ENCODE results near the gene RBPMS2.

Gene RBPMS2

GRCh38 chr15:64746356-64746755 lies 29.0 kb downstream of the RBPMS2 start:
- ChIA-PET CTCF (interaction anchor here (0.6 to 1.1 kb wide), 2 partner anchors 14 to 63 kb away, joined by 3 read pairs; no protein-coding TSS in a partner anchor), POLR2A (no interaction called here)
- no peaks in the 10 kb centered on the region for H3K4me1 ChIP-seq (ENCODE audit: control insufficient read depth, insufficient read depth, low read length)
- H3K27ac ChIP-seq (ENCODE audit: extremely low read depth, low read depth, low read length) = no peak overlapping the region
- peaks cover 0 to 7% of the 10 kb centered on the region in 2 experiments; a peak in 1 of 3 replicates for H3K36me3 ChIP-seq (ENCODE audit: control insufficient read depth in 2 of 2, insufficient read depth in 1 of 2, low read length in 2 of 2)
- no peaks in the 10 kb centered on the region for H3K9me3 ChIP-seq (ENCODE audit: control insufficient read depth, insufficient read depth, low read depth, low read length)
- H3K4me3 ChIP-seq (ENCODE audit: low read depth, low read length) = no peak overlapping the region
- TF ChIP-seq GLIS1 (tag by site-specific recombination; IDR thresholded peaks at IDR 0.05) = no peak

DNA sequence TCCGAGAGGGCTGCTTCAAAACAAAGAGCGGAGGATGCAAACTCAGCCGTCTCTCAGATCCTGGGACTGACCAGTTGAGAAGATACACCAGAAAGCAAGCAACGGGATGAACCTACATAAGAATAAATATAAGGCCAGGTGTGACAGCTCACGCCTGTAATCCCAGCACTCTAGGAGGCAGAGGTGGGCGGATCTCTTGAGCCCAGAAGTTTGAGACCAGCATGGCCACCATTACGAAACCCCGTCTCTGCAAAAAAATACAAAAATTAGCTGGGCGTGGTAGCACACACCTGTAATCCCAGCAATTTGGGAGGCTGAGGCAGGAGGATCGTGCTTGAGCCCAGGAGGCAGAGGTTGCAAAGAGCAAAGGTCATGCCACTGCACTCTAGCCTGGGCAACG lies 31.7 kb downstream of the RBPMS2 start:
- ChIA-PET CTCF (no interaction called here), POLR2A (interaction anchor here (0.6 kb wide), 1 partner anchor 1762 kb away, joined by 3 read pairs; the partner anchor contains the start of gene ZWILCH)
- no peaks in the 10 kb centered on the region for H3K4me1 ChIP-seq (ENCODE audit: control insufficient read depth, insufficient read depth, low read length)

GRCh38 chr15:64742921-64743320 lies 32.5 kb downstream of the RBPMS2 start:
- Histone ChIP-seq H3K4me3 (ENCODE audit: low read depth, low read length) (no peak overlapping the region), H3K4me1 (ENCODE audit: control insufficient read depth, insufficient read depth, low read length) (no peaks in the 10 kb centered on the region), H3K36me3 (ENCODE audit: control insufficient read depth in 2 of 2, insufficient read depth in 1 of 2, low read length in 2 of 2) (peaks cover 0 to 5% of the 10 kb centered on the region in 2 experiments; a peak in 1 of 3 replicates), H3K9me3 (ENCODE audit: control insufficient read depth, insufficient read depth, low read depth, low read length) (no peaks in the 10 kb centered on the region), H3K27ac (ENCODE audit: extremely low read depth, low read depth, low read length) (no peak overlapping the region)
- CTCF ChIA-PET = interaction anchor here (0.7 kb wide), 1 partner anchor 15 kb away, joined by 3 read pairs; no protein-coding TSS in a partner anchor
- no peak for TF ChIP-seq IKZF3 (tag by site-specific recombination; IDR thresholded peaks at IDR 0.05)
- TF ChIP-seq, protein P1, sequence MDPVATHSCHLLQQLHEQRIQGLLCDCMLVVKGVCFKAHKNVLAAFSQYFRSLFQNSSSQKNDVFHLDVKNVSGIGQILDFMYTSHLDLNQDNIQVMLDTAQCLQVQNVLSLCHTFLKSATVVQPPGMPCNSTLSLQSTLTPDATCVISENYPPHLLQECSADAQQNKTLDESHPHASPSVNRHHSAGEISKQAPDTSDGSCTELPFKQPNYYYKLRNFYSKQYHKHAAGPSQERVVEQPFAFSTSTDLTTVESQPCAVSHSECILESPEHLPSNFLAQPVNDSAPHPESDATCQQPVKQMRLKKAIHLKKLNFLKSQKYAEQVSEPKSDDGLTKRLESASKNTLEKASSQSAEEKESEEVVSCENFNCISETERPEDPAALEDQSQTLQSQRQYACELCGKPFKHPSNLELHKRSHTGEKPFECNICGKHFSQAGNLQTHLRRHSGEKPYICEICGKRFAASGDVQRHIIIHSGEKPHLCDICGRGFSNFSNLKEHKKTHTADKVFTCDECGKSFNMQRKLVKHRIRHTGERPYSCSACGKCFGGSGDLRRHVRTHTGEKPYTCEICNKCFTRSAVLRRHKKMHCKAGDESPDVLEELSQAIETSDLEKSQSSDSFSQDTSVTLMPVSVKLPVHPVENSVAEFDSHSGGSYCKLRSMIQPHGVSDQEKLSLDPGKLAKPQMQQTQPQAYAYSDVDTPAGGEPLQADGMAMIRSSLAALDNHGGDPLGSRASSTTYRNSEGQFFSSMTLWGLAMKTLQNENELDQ (tag by site-specific recombination; IDR thresholded peaks at IDR 0.05; ENCODE audit: low read depth) = no peak
- POLR2A ChIA-PET = no interaction called here

More for the DNA sequence above, 31.7 kb downstream of the RBPMS2 start:
- Histone ChIP-seq H3K4me3 (ENCODE audit: low read depth, low read length) (no peak overlapping the region), H3K27ac (ENCODE audit: extremely low read depth, low read depth, low read length) (no peak overlapping the region), H3K9me3 (ENCODE audit: control insufficient read depth, insufficient read depth, low read depth, low read length) (no peaks in the 10 kb centered on the region), H3K36me3 (ENCODE audit: control insufficient read depth in 2 of 2, insufficient read depth in 1 of 2, low read length in 2 of 2) (peaks cover 0 to 11% of the 10 kb centered on the region in 2 experiments; a peak in 1 of 3 replicates)
- TF ChIP-seq, protein P2, sequence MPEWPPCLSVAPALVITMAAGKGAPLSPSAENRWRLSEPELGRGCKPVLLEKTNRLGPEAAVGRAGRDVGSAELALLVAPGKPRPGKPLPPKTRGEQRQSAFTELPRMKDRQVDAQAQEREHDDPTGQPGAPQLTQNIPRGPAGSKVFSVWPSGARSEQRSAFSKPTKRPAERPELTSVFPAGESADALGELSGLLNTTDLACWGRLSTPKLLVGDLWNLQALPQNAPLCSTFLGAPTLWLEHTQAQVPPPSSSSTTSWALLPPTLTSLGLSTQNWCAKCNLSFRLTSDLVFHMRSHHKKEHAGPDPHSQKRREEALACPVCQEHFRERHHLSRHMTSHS (tag by site-specific recombination; IDR thresholded peaks at IDR 0.05) = no peak
- TF ChIP-seq ZNF140 (tag by site-specific recombination; IDR thresholded peaks at IDR 0.05) (no peak), GLIS1 (tag by site-specific recombination; IDR thresholded peaks at IDR 0.05) (no peak), ZNF624 (tag by site-specific recombination; IDR thresholded peaks at IDR 0.05) (no peak), ZNF239 (tag by site-specific recombination; IDR thresholded peaks at IDR 0.05) (no peak), ZFP41 (tag by site-specific recombination; IDR thresholded peaks at IDR 0.05; ENCODE audit: borderline replicate concordance) (no peak), TRIM28 (IDR thresholded peaks at IDR 0.05; ENCODE audit: borderline replicate concordance, low read length) (no peak), BCL11B (tag by site-specific recombination; IDR thresholded peaks at IDR 0.05; ENCODE audit: low read depth) (no peak), MZF1 (tag by site-specific recombination; IDR thresholded peaks at IDR 0.05; ENCODE audit: borderline replicate concordance) (no peak), ZNF423 (tag by site-specific recombination; IDR thresholded peaks at IDR 0.05) (no peak), ZNF660 (tag by site-specific recombination; IDR thresholded peaks at IDR 0.05) (no peak), ZNF777 (tag by site-specific recombination; IDR thresholded peaks at IDR 0.05; ENCODE audit: borderline replicate concordance) (no peak), ZNF473 (tag by site-specific recombination; IDR thresholded peaks at IDR 0.05) (no peak), ZNF324 (tag by site-specific recombination; IDR thresholded peaks at IDR 0.05) (no peak), MEIS1 (CRISPR knock-in tag; IDR thresholded peaks at IDR 0.05; ENCODE audit: borderline replicate concordance) (no peak)
